ENCODE measurements around the gene HARS1. TPM values are rescaled to one million over a fixed set of nuclear protein-coding genes. Genes with fewer than 3 reads are reported as not detected.
"Not testable (repeated sequence)": the region's sequence is repeated elsewhere in the genome, so short reads cannot be mapped to it uniquely, and the experiment has no call there.

Gene HARS1
- total RNA-seq, 3 donors from 2014 or later, result 44.5 to 58.3 (median 56.4) TPM

GRCh38 chr5:140639148-140639981 is 51.8 kb downstream of the HARS1 start, which contains the start of gene TMCO6:
Gene TMCO6 (plus strand): TSS chr5:140639451. CDS start chr5:140639528, 77 bp downstream.
- peak; percentile 62 for TF ChIP-seq CTCF (IDR thresholded peaks at IDR 0.05)
- peak; percentile 99 for DNase-seq
- peaks cover 12% of the 10 kb centered on the region for H3K4me1 ChIP-seq (ENCODE audit: low read depth)
- peak within 1 kb of the TSS; percentile 59 for H3K4me3 ChIP-seq
- H3K9me3 ChIP-seq, result no peaks in the 10 kb centered on the region
- peak; percentile 99 for ATAC-seq
- no peaks in the 10 kb centered on the region for H3K36me3 ChIP-seq (ENCODE audit: low read depth)
- intact Hi-C loops (cut with DNase I, micrococcal nuclease), result loop anchor here (10.0 kb wide), 2 partner anchors 75 to 95 kb away; partner anchors contain the start of genes APBB3 (in 1 of the 2), EIF4EBP3 (in 1 of the 2) and SLC35A4 (in 1 of the 2)

GRCh38 chr5:140638898-140639147 is 52.3 kb downstream of the HARS1 start:
- not testable (repeated sequence) for DNase-seq; H3K9me3 ChIP-seq; H3K36me3 ChIP-seq (ENCODE audit: low read depth); ATAC-seq
- Histone ChIP-seq H3K4me3 (peak overlapping the region; percentile 59), H3K4me1 (ENCODE audit: low read depth) (peaks cover 12% of the 10 kb centered on the region)
- intact Hi-C loops (cut with DNase I, micrococcal nuclease), result loop anchor here (10.0 kb wide), 2 partner anchors 74 to 94 kb away; partner anchors contain the start of genes APBB3 (in 1 of the 2), EIF4EBP3 (in 1 of the 2) and SLC35A4 (in 1 of the 2)

GRCh38 chr5:140637371-140638100 is 53.6 kb downstream of the HARS1 start:
- DNase-seq, result no peak
- Histone ChIP-seq H3K4me1 (ENCODE audit: low read depth) (peaks cover 16% of the 10 kb centered on the region), H3K4me3 (no peak overlapping the region), H3K36me3 (ENCODE audit: low read depth) (no peaks in the 10 kb centered on the region), H3K9me3 (no peaks in the 10 kb centered on the region)
- no peak for ATAC-seq
- no peak for TF ChIP-seq CTCF (IDR thresholded peaks at IDR 0.05)
- intact Hi-C loops (cut with DNase I, micrococcal nuclease), result loop anchor here (10.0 kb wide), 2 partner anchors 73 to 93 kb away; partner anchors contain the start of genes APBB3 (in 1 of the 2), EIF4EBP3 (in 1 of the 2) and SLC35A4 (in 1 of the 2)

- Histone ChIP-seq H3K4me1 (ENCODE audit: low read depth) (peaks cover 23% of the 10 kb centered on the region), H3K9me3 (no peaks in the 10 kb centered on the region), H3K4me3 (no peak overlapping the region), H3K36me3 (ENCODE audit: low read depth) (no peaks in the 10 kb centered on the region)
- ATAC-seq, result no peak
- peak; percentile 2 for TF ChIP-seq CTCF (IDR thresholded peaks at IDR 0.05)
- no peak for DNase-seq
- intact Hi-C loops (cut with DNase I, micrococcal nuclease), result loop anchor here (10.0 kb wide), 2 partner anchors 71 to 91 kb away; partner anchors contain the start of genes APBB3 (in 1 of the 2), EIF4EBP3 (in 1 of the 2) and SLC35A4 (in 1 of the 2)
These were observed 55.6 kb downstream of the HARS1 start for GRCh38 chr5:140635291-140636257.

- Histone ChIP-seq H3K36me3 (ENCODE audit: low read depth) (no peaks in the 10 kb centered on the region), H3K4me1 (ENCODE audit: low read depth) (peaks cover 17% of the 10 kb centered on the region), H3K4me3 (no peak overlapping the region), H3K9me3 (no peaks in the 10 kb centered on the region)
- DNase-seq (no peak), ATAC-seq (no peak)
- TF ChIP-seq CTCF (IDR thresholded peaks at IDR 0.05), result no peak
- intact Hi-C loops (cut with DNase I, micrococcal nuclease), result loop anchor here (5.0 to 10.0 kb wide), 3 partner anchors 57 to 89 kb away; partner anchors contain the start of genes APBB3 (in 1 of the 2), EIF4EBP3 (in 1 of the 2) and SLC35A4 (in 1 of the 2)
These were observed 57.1 kb downstream of the HARS1 start for GRCh38 chr5:140634103-140634502.
